Pulmonary artery endothelial cell (primary cell): Measurements from ENCODE around the gene SCN5A. TPM values are rescaled to one million over a fixed set of nuclear protein-coding genes. Genes with fewer than 3 reads are reported as not detected.

Experiments used
- DNase-seq: peaks from one replicate; pipeline ENCODE4 v3.0.0-alpha.2; 2011; ENCODE audit warnings: low read depth, low spot score
- total RNA-seq: library from RNA; depleted of rRNA; stranded (reverse); fragments of >200 nt; gene quantifications from 2 replicates; pipeline ENCODE4 v1.2.3, GENCODE V29; 2014

Gene SCN5A
- total RNA-seq, 1 donor from 2014 or later = 13.6 TPM

- DNase-seq = no peak
Measured at GRCh38 chr3:38507120-38507519, 142.4 kb downstream of the SCN5A start.

GRCh38 chr3:38500688-38501417 lies 148.6 kb downstream of the SCN5A start:
- no peak for DNase-seq

Other genes starting within 250 kb of the SCN5A start
- 3.3 and 4.2 TPM in 2 replicates for gene ACVR2B, start 195.8 kb downstream of the SCN5A start, total RNA-seq
- 9.6 and 12.2 TPM in 2 replicates for gene EXOG, start 153.3 kb downstream of the SCN5A start, total RNA-seq
- 0.11 and 0.20 TPM in 2 replicates for gene SCN10A, start 166.5 kb upstream of the SCN5A start, total RNA-seq